HCT116 (cell line): ENCODE data around the gene GLRX3. TPM values are rescaled to one million over a fixed set of nuclear protein-coding genes. Genes with fewer than 3 reads are reported as not detected.

ENCODE experiments used
- ATAC-seq: fragments of 200-7000 bp; cut with Tn5 transposase; 2 replicates; pipeline ENCODE4 v1.9.1; 2020; ENCODE audit warnings: mild to moderate bottlenecking, moderate library complexity
- BruUV-seq: library from RNA; stranded (reverse); fragments of 400-500 nt; replicated peaks from 2 replicates; lab custom pipeline; 2021; lab: Mats Ljungman, UMichigan
- CTCF ChIA-PET: fragments of 300-600 bp; sonication (Branson Sonifier 250); formaldehyde crosslinking; loops from one replicate; lab custom pipeline; 2021; ENCODE audit warnings: antibody characterized with exemption; lab: Charles Lee
- POLR2A ChIA-PET: fragments of 300-600, 350-600 bp; sonication (Branson Sonifier 250); formaldehyde crosslinking; loops from one replicate; lab custom pipeline; 2021; ENCODE audit warnings: antibody characterized with exemption; lab: Charles Lee
- RAD21 ChIA-PET, 2 experiments: fragments of 300-600 bp; sonication (Branson Sonifier 250); formaldehyde crosslinking; loops; one replicate each; lab custom pipeline; 2023; ENCODE audit warnings: low total read pairs in 2 of 2; ENCODE audit not compliant: uncharacterized antibody in 2 of 2, unreplicated experiment in 2 of 2, low non-redundant PET in 1 of 2; lab: Charles Lee
- DNase-seq: peaks from one replicate; pipeline ENCODE4 v3.0.0-alpha.2; 2010; ENCODE audit warnings: low read depth, low spot score
- H2AFZ ChIP-seq: fragments of 200-600 bp; shearing (Covaris generic), sonication (generic); 2 replicates; pipeline ENCODE4 v1.6.1; 2017; ENCODE audit warnings: low read depth, mixed run types, mixed read lengths, antibody characterized with exemption, low read length; ENCODE audit not compliant: poor library complexity, severe bottlenecking
- H3K27ac ChIP-seq: 2 replicates; pipeline ENCODE4 v1.5.1; 2012; ENCODE audit warnings: low read depth, low read length
- H3K27me3 ChIP-seq: fragments of 200-600 bp; sonication (generic); 2 replicates; pipeline ENCODE4 v1.6.1; 2016; ENCODE audit warnings: mixed run types, low read length, mixed read lengths; ENCODE audit not compliant: insufficient read depth
- H3K36me3 ChIP-seq, 2 experiments: fragments of 200-500 bp in 1 of 2; fragments of 200-600 bp in 1 of 2; sonication (Bioruptor generic) in 1 of 2; sonication (generic) in 1 of 2; 2 replicates each; pipeline versions ENCODE4 v1.5.1 to v1.6.1; 2014 to 2016; ENCODE audit warnings: low read length in 2 of 2, inconsistent platforms in 1 of 2, mixed read lengths in 1 of 2, mixed run types in 1 of 2; ENCODE audit not compliant: insufficient read depth in 2 of 2, control insufficient read depth in 1 of 2
- H3K4me1 ChIP-seq, 2 experiments: fragments of 200-600 bp in 1 of 2; sonication (generic) in 1 of 2; 2 replicates each; pipeline versions ENCODE4 v1.5.1 to v1.6.1; 2012 to 2017; ENCODE audit warnings: low read length in 2 of 2, inconsistent platforms in 1 of 2, mild to moderate bottlenecking in 1 of 2, mixed read lengths in 1 of 2, mixed run types in 1 of 2, moderate library complexity in 1 of 2; ENCODE audit not compliant: insufficient read depth in 2 of 2, control insufficient read depth in 1 of 2
- H3K4me2 ChIP-seq: fragments of 200-600 bp; sonication (generic); 2 replicates; pipeline ENCODE4 v1.6.1; 2017; ENCODE audit warnings: mixed run types, low read length, mixed read lengths
- H3K4me3 ChIP-seq, 2 experiments: fragments of 200-600 bp in 1 of 2; sonication (generic) in 1 of 2; replicated peaks in 1 of 2; 2 replicates each; pipeline ENCODE4 v1.5.1; 2011 to 2016; ENCODE audit warnings: low read length in 2 of 2, control low read depth in 1 of 2, low read depth in 1 of 2, mild to moderate bottlenecking in 1 of 2, mixed read lengths in 1 of 2, mixed run types in 1 of 2
- H3K79me2 ChIP-seq: fragments of 200-600 bp; sonication (generic); 2 replicates; pipeline ENCODE4 v1.6.1; 2017; ENCODE audit warnings: mild to moderate bottlenecking, mixed run types, low read length, moderate library complexity, mixed read lengths; ENCODE audit not compliant: insufficient read depth
- H3K9ac ChIP-seq: fragments of 200-600 bp; sonication (generic); 2 replicates; pipeline ENCODE4 v1.6.1; 2016; ENCODE audit warnings: low read length, mixed read lengths
- H3K9me2 ChIP-seq: fragments of 200-600 bp; sonication (generic), shearing (Covaris generic); 2 replicates; pipeline ENCODE4 v1.6.1; 2017; ENCODE audit warnings: mixed run types, mild to moderate bottlenecking, moderate library complexity; ENCODE audit not compliant: insufficient read depth
- H3K9me3 ChIP-seq, 2 experiments: fragments of 200-500 bp in 1 of 2; fragments of 200-600 bp in 1 of 2; sonication (Bioruptor generic) in 1 of 2; sonication (generic) in 1 of 2; 2 replicates each; pipeline ENCODE4 v1.6.1; 2014 to 2017; ENCODE audit warnings: low read length in 2 of 2, mixed read lengths in 2 of 2, inconsistent platforms in 1 of 2, low read depth in 1 of 2, mild to moderate bottlenecking in 1 of 2, mixed run types in 1 of 2, moderate library complexity in 1 of 2; ENCODE audit not compliant: control insufficient read depth in 1 of 2, insufficient read depth in 1 of 2
- H4K20me1 ChIP-seq: fragments of 200-600 bp; sonication (generic), shearing (Covaris generic); 2 replicates; pipeline ENCODE4 v1.6.1; 2017; ENCODE audit warnings: mixed run types, mild to moderate bottlenecking, moderate library complexity; ENCODE audit not compliant: insufficient read depth
- CEBPB ChIP-seq: IDR thresholded peaks from 2 replicates; pipeline ENCODE4 v1.6.1; 2012; ENCODE audit warnings: low read depth
- EZH2 ChIP-seq: fragments of 200-600 bp; sonication (generic); IDR thresholded peaks from 2 replicates; pipeline ENCODE4 v1.6.1; 2017; ENCODE audit warnings: antibody characterized with exemption, mixed run types
- EZH2phosphoT487 ChIP-seq: fragments of 200-600 bp; IDR thresholded peaks from 2 replicates; pipeline ENCODE4 v1.6.1; 2018; ENCODE audit warnings: antibody characterized with exemption, borderline replicate concordance
- JUND ChIP-seq: IDR thresholded peaks from 2 replicates; pipeline ENCODE4 v1.6.1; 2012
- MAX ChIP-seq: IDR thresholded peaks from 2 replicates; pipeline ENCODE4 v1.6.1; 2012
- POLR2A ChIP-seq: IDR thresholded peaks from 2 replicates; pipeline ENCODE4 v1.7.0; 2011; ENCODE audit warnings: borderline replicate concordance; ENCODE audit not compliant: insufficient read depth, insufficient read length; ENCODE audit errors: extremely low read depth
- POLR2AphosphoS5 ChIP-seq: IDR thresholded peaks from 2 replicates; pipeline ENCODE4 v1.6.1; 2011; ENCODE audit warnings: mild to moderate bottlenecking, low read depth, low read length, moderate library complexity
- RAD21 ChIP-seq: IDR thresholded peaks from 2 replicates; pipeline ENCODE4 v1.6.1; 2012; ENCODE audit warnings: low read depth, mild to moderate bottlenecking
- REST ChIP-seq: IDR thresholded peaks from 2 replicates; pipeline ENCODE4 v1.6.1; 2012; ENCODE audit warnings: low read depth
- SIN3A ChIP-seq: IDR thresholded peaks from 2 replicates; pipeline ENCODE4 v1.6.1; 2012; ENCODE audit warnings: low read depth
- SP1 ChIP-seq: IDR thresholded peaks from 2 replicates; pipeline ENCODE4 v1.6.1; 2012; ENCODE audit warnings: low read depth
- SRF ChIP-seq: IDR thresholded peaks from 2 replicates; pipeline ENCODE4 v1.6.1; 2012; ENCODE audit warnings: low read depth
- TCF7L2 ChIP-seq: IDR thresholded peaks from 2 replicates; pipeline ENCODE4 v1.7.0; 2011; ENCODE audit warnings: borderline replicate concordance, inconsistent platforms; ENCODE audit not compliant: insufficient read depth, insufficient read length; ENCODE audit errors: extremely low read depth
- ZFX ChIP-seq: fragments of 450-650 bp; IDR thresholded peaks from 2 replicates; pipeline ENCODE4 v1.6.1; 2017
- ZNF274 ChIP-seq: fragments of 200-500 bp; sonication (Bioruptor generic); IDR thresholded peaks from 2 replicates; pipeline ENCODE4 v1.6.1; 2014; ENCODE audit warnings: mild to moderate bottlenecking, low read depth, low read length, inconsistent platforms
- intact Hi-C: fragments of 100-400 bp; cut with micrococcal nuclease; formaldehyde crosslinking; loops from 2 replicates; pipeline ENCODE4 v1.10.0; 2022
- total RNA-seq: library from RNA; stranded (reverse); gene quantifications from one replicate; pipeline ENCODE4 v1.2.1, GENCODE V29; 2021; ENCODE audit not compliant: unreplicated experiment
- TF ChIP-seq, protein P1 (sequence below), 3 experiments: fragments of 200-600 bp in 1 of 3; sonication (generic) in 1 of 3; IDR thresholded peaks in 2 of 3; conservative IDR thresholded peaks in 1 of 3; 2 replicates each; pipeline ENCODE4 v1.5.1; 2012 to 2017; ENCODE audit warnings: low read depth in 2 of 3, low read length in 2 of 3, antibody characterized with exemption in 1 of 3, borderline replicate concordance in 1 of 3, control low read depth in 1 of 3, mild to moderate bottlenecking in 1 of 3, mixed read lengths in 1 of 3, mixed run types in 1 of 3, moderate library complexity in 1 of 3; ENCODE audit not compliant: insufficient read depth in 1 of 3
- TF ChIP-seq, protein P2 (sequence below): IDR thresholded peaks from 2 replicates; pipeline ENCODE4 v1.6.1; 2011; ENCODE audit warnings: mild to moderate bottlenecking, low read length, moderate library complexity; ENCODE audit not compliant: insufficient replicate concordance; ENCODE audit errors: extremely low read depth
- TF ChIP-seq, protein P3 (sequence below): IDR thresholded peaks from 2 replicates; pipeline ENCODE4 v1.6.1; 2012

GLRX3 gene
- total RNA-seq, 1 experiment from 2014 or later, result 59.1 TPM

GRCh38 chr10:130206216-130206737 is 70.1 kb downstream of the GLRX3 start (continued):
- TF ChIP-seq, protein P1, sequence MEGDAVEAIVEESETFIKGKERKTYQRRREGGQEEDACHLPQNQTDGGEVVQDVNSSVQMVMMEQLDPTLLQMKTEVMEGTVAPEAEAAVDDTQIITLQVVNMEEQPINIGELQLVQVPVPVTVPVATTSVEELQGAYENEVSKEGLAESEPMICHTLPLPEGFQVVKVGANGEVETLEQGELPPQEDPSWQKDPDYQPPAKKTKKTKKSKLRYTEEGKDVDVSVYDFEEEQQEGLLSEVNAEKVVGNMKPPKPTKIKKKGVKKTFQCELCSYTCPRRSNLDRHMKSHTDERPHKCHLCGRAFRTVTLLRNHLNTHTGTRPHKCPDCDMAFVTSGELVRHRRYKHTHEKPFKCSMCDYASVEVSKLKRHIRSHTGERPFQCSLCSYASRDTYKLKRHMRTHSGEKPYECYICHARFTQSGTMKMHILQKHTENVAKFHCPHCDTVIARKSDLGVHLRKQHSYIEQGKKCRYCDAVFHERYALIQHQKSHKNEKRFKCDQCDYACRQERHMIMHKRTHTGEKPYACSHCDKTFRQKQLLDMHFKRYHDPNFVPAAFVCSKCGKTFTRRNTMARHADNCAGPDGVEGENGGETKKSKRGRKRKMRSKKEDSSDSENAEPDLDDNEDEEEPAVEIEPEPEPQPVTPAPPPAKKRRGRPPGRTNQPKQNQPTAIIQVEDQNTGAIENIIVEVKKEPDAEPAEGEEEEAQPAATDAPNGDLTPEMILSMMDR (IDR thresholded peaks at IDR 0.05 in 2 of 3, conservative IDR thresholded peaks at IDR 0.05 in 1 of 3; ENCODE audit: borderline replicate concordance in 1 of 3, insufficient read depth in 1 of 3, low read depth in 2 of 3, low read length in 2 of 3), result no peak
- TF ChIP-seq EZH2 (no peak), MAX (no peak), JUND (no peak), RAD21 (no peak), CEBPB (no peak), SP1 (no peak)

- H3K9me2 ChIP-seq, result no peaks in the 10 kb centered on the region
- DNase-seq (no peak), ATAC-seq (no peak)
- no peaks in the 10 kb centered on the region for H3K4me1 ChIP-seq
- no peak overlapping the region for H3K4me3 ChIP-seq
- H3K36me3 ChIP-seq, result no peaks in the 10 kb centered on the region
- no peaks in the 10 kb centered on the region for H3K79me2 ChIP-seq
- ChIA-PET RAD21 (no interaction called here), CTCF (no interaction called here), POLR2A (no interaction called here)
- no peaks in the 10 kb centered on the region for H3K27me3 ChIP-seq
- H3K4me2 ChIP-seq, result no peak overlapping the region
- intact Hi-C loops, result no loop called here
- no peak overlapping the region for H2AFZ ChIP-seq
- no TSS peak for BruUV-seq
- H3K27ac ChIP-seq, result no peak overlapping the region
- no peaks in the 10 kb centered on the region for H3K9me3 ChIP-seq
- no peak for TF ChIP-seq POLR2A
- TF ChIP-seq ZNF274, result no peak
- no peak for TF ChIP-seq SIN3A
- TF ChIP-seq RAD21, result no peak
- no peak for TF ChIP-seq MAX
- TF ChIP-seq EZH2, result no peak
- no peak for TF ChIP-seq ZFX
- no peak for TF ChIP-seq SRF
- TF ChIP-seq EZH2phosphoT487, result no peak
- no peak for TF ChIP-seq JUND
- TF ChIP-seq, protein P2, sequence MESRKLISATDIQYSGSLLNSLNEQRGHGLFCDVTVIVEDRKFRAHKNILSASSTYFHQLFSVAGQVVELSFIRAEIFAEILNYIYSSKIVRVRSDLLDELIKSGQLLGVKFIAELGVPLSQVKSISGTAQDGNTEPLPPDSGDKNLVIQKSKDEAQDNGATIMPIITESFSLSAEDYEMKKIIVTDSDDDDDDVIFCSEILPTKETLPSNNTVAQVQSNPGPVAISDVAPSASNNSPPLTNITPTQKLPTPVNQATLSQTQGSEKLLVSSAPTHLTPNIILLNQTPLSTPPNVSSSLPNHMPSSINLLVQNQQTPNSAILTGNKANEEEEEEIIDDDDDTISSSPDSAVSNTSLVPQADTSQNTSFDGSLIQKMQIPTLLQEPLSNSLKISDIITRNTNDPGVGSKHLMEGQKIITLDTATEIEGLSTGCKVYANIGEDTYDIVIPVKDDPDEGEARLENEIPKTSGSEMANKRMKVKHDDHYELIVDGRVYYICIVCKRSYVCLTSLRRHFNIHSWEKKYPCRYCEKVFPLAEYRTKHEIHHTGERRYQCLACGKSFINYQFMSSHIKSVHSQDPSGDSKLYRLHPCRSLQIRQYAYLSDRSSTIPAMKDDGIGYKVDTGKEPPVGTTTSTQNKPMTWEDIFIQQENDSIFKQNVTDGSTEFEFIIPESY, result no peak
- TF ChIP-seq, protein P3, sequence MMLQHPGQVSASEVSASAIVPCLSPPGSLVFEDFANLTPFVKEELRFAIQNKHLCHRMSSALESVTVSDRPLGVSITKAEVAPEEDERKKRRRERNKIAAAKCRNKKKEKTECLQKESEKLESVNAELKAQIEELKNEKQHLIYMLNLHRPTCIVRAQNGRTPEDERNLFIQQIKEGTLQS, result no peak
- no peak for TF ChIP-seq CEBPB
- TF ChIP-seq REST, result no peak
- no peak for TF ChIP-seq POLR2AphosphoS5
- no peak for TF ChIP-seq TCF7L2
- no peak overlapping the region for H3K9ac ChIP-seq
- H4K20me1 ChIP-seq, result no peaks in the 10 kb centered on the region
Measured at GRCh38 chr10:130207205-130207604, 71.0 kb downstream of the GLRX3 start.
